T-cell (primary cell): ENCODE data around the gene ST6GALNAC6. TPM values are rescaled to one million over a fixed set of nuclear protein-coding genes. Genes with fewer than 3 reads are reported as not detected.

Source experiments
- ATAC-seq, 4 experiments: fragments of 200-7000 bp in 3 of 4; fragments of 150-1000 bp in 1 of 4; cut with Tn5 transposase; replicated peaks in 1 of 4; 1 replicate in 3 of 4; 2 replicates in 1 of 4; pipeline ENCODE4 v1.10.0; 2021; ENCODE audit warnings: moderate library complexity in 3 of 4, mild to moderate bottlenecking in 2 of 4, moderate number of reproducible peaks in 1 of 4
- CTCF ChIA-PET, 2 donors: fragments of 300-600 bp; sonication (Branson Sonifier 250); formaldehyde crosslinking; loops; one replicate each; lab custom pipeline; 2022; ENCODE audit warnings: antibody characterized with exemption in 2 of 2; lab: Charles Lee
- POLR2A ChIA-PET, 2 donors: fragments of 300-600 bp; sonication (Branson Sonifier 250); formaldehyde crosslinking; loops; one replicate each; lab custom pipeline; 2022; ENCODE audit warnings: antibody characterized with exemption in 2 of 2; lab: Charles Lee
- DNase-seq, 35 experiments: peaks; one replicate each; pipeline versions ENCODE4 v3.0.0 to v3.0.0-alpha.2; 2013 to 2023
- H3K27ac ChIP-seq: one replicate; pipeline ENCODE4 v1.5.1; 2013; ENCODE audit warnings: low read length
- H3K27me3 ChIP-seq, 2 experiments: replicated peaks in 1 of 2; 1 replicate in 1 of 2; 2 replicates in 1 of 2; pipeline versions ENCODE4 v1.6.1 to v1.7.0; 2013; ENCODE audit warnings: low read length in 1 of 2, mixed read lengths in 1 of 2; ENCODE audit not compliant: control insufficient read depth in 2 of 2, insufficient read depth in 2 of 2; ENCODE audit errors: extremely low read depth in 1 of 2
- H3K36me3 ChIP-seq, 2 donors: 1 replicate in 1 of 2; 2 replicates in 1 of 2; pipeline versions ENCODE4 v1.6.1 to v1.7.0; 2013; ENCODE audit warnings: low read length in 1 of 2; ENCODE audit not compliant: control insufficient read depth in 2 of 2, insufficient read depth in 1 of 2; ENCODE audit errors: extremely low read depth in 1 of 2
- H3K4me1 ChIP-seq, 2 experiments: 1 replicate in 1 of 2; 2 replicates in 1 of 2; pipeline versions ENCODE4 v1.6.1 to v1.7.0; 2013; ENCODE audit warnings: low read length in 2 of 2, mixed read lengths in 1 of 2; ENCODE audit not compliant: insufficient read depth in 2 of 2, control insufficient read depth in 1 of 2; ENCODE audit errors: extremely low read depth in 1 of 2
- H3K4me3 ChIP-seq, 2 donors: 1 replicate in 1 of 2; 2 replicates in 1 of 2; pipeline versions ENCODE4 v1.5.1 to v1.7.0; 2013; ENCODE audit warnings: mild to moderate bottlenecking in 2 of 2, low read length in 1 of 2, moderate library complexity in 1 of 2; ENCODE audit not compliant: control insufficient read depth in 1 of 2; ENCODE audit errors: extremely low read depth in 1 of 2
- H3K9me3 ChIP-seq: 2 replicates; pipeline ENCODE4 v1.7.0; 2013
- H3K27ac Mint-ChIP-seq, 2 donors: one replicate each; pipeline ENCODE4 v1.8.0; 2020 to 2021; ENCODE audit warnings: mild to moderate bottlenecking in 2 of 2, mixed read lengths in 2 of 2
- H3K27me3 Mint-ChIP-seq, 2 donors: one replicate each; pipeline ENCODE4 v1.8.0; 2021 to 2022; ENCODE audit warnings: mixed read lengths in 2 of 2
- H3K36me3 Mint-ChIP-seq: one replicate; pipeline ENCODE4 v1.8.0; 2021; ENCODE audit warnings: mixed read lengths
- H3K4me1 Mint-ChIP-seq, 3 donors: one replicate each; pipeline ENCODE4 v1.8.0; 2020 to 2022; ENCODE audit warnings: mixed read lengths in 3 of 3, mild to moderate bottlenecking in 1 of 3
- H3K4me3 Mint-ChIP-seq, 3 donors: one replicate each; pipeline ENCODE4 v1.8.0; 2020 to 2022; ENCODE audit warnings: mild to moderate bottlenecking in 3 of 3, mixed read lengths in 3 of 3, moderate library complexity in 3 of 3
- H3K9me3 Mint-ChIP-seq, 3 donors: one replicate each; pipeline ENCODE4 v1.8.0; 2020 to 2022; ENCODE audit warnings: mixed read lengths in 3 of 3
- WGBS: methylation state at CpG from one replicate; pipeline ENCODE4 v1.1.5; 2013; ENCODE audit warnings: missing lambda C conversion rate; ENCODE audit not compliant: insufficient coverage; 5-methylcytosine and 5-hydroxymethylcytosine counted together
- total RNA-seq, 35 experiments: library from RNA in 6 of 35; stranded (reverse) in 6 of 35; fragments of 120-200 nt in 1 of 35; gene quantifications; one replicate each; pipeline versions ENCODE4 v1.2.1 to v1.2.4 and lab custom pipeline; 2013 to 2026

The ST6GALNAC6 gene
- total RNA-seq, 5 donors from 2014 or later (not counting 1 experiment from before 2014, with no cell fraction given) = 73.0 to 123 (median 86.3) TPM

DNA sequence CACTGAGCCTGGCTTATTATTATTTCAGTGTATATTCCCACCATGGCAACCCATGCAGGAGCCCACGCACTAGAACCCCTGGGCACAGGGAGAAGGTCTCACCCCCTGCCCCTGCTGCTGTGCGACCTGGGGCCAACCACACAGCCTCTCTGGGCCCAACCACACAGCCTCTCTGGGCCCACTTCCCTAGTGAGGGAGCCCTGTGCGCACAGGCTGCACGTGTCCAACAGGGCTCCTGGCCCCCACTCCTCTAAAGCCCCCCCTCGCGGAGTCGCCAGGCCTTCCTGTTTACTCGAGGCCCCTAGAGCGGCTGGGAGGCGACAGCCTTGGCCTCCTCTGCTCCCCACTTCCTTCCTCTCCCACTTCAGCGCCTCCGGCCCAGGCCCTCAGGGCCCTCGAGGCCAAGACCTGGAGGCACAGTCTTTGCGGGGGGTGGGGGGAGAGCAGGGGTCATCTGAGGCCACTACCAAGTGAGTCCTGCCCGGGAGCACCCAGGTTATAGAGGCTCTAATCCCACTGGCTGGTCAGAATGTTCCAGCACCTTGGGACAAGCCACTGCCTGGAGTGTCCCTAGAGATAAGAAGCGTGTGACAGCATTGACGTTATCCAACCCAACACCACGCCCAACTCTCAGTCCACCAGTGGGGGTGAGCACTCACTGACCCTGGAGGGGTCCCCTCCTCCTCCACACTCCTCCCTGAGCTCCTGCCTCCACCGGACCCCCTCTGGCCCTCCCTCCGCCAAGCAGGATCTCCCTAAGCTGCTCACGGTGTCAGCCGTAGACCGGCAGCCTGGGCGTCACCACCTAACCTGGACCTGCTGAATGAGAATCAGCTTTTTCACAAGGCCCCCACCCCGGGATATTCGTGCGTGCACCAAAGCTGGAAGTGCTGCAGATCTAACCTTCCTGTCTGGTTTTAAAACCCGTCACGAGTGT is 37.1 kb downstream of the ST6GALNAC6 start:
- CTCF ChIA-PET = interaction anchor here (0.6 to 1.0 kb wide), 2 partner anchors 8 to 58 kb away, joined by 3 read pairs; no protein-coding TSS in a partner anchor
- H3K4me3 ChIP-seq = no peak overlapping the region
- Mint-ChIP-seq H3K27me3 (no peaks in the 10 kb centered on the region), H3K4me1 (peaks cover 49 to 57% (median 52%) of the 10 kb centered on the region in 3 donors), H3K9me3 (no peaks in the 10 kb centered on the region), H3K27ac (peak overlapping the region; percentile 97 to 98), H3K4me3 (peak overlapping the region in 2 of 3 donors; percentile 37 to 67), H3K36me3 (no peaks in the 10 kb centered on the region)
- POLR2A ChIA-PET = interaction anchor here in 1 of 2 donors (0.6 kb wide), 1 partner anchor 11 kb away, joined by 3 read pairs; no protein-coding TSS in a partner anchor
- peaks cover 16 to 62% of the 10 kb centered on the region in 2 experiments for H3K4me1 ChIP-seq
- peak; percentile 56 to 84 (median 78) for ATAC-seq
- DNase-seq = peak; percentile 29 to 79 (median 55)
- 44% methylated on average over 17 of the region's 29 CpGs for WGBS
- peak overlapping the region; percentile 86 for H3K27ac ChIP-seq
- no peaks in the 10 kb centered on the region for H3K9me3 ChIP-seq
- H3K36me3 ChIP-seq = no peaks in the 10 kb centered on the region
- H3K27me3 ChIP-seq = no peaks in the 10 kb centered on the region

DNA sequence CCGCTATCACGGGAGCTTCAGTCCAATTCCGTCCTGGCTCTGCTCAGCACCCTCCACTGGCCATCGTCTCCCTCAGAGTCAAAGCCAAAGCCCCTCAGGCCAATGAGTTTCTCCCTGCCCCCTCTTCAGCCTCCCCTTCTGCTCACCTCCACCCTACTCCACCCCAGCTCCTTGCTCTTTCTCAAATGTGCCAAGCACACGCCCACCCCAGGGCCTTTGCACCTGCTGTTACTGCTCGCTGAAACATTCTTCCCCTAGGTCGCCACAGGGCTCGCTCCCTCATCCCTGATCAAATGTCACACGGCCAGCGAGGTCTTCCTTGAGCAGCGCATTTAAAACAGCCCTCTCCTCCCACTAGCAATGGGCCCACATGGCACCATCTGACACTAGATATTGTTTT is 38.6 kb downstream of the ST6GALNAC6 start:
- no peak overlapping the region for H3K27ac ChIP-seq
- no peaks in the 10 kb centered on the region for H3K27me3 ChIP-seq
- H3K4me1 Mint-ChIP-seq = peaks cover 48 to 56% (median 49%) of the 10 kb centered on the region in 3 donors
- POLR2A ChIA-PET = no interaction called here
- peak overlapping the region; percentile 66 to 97 for H3K27ac Mint-ChIP-seq
- H3K4me1 ChIP-seq = peaks cover 16 to 68% of the 10 kb centered on the region in 2 experiments
- H3K36me3 ChIP-seq = no peaks in the 10 kb centered on the region
- WGBS = 91% methylated on average over 6 of the region's 11 CpGs
- H3K4me3 ChIP-seq = no peak overlapping the region
- H3K36me3 Mint-ChIP-seq = no peaks in the 10 kb centered on the region
- no peak for DNase-seq
- ATAC-seq = no peak
- H3K4me3 Mint-ChIP-seq = no peak overlapping the region
- H3K9me3 Mint-ChIP-seq = no peaks in the 10 kb centered on the region
- no peaks in the 10 kb centered on the region for H3K27me3 Mint-ChIP-seq
- CTCF ChIA-PET = no interaction called here
- H3K9me3 ChIP-seq = no peaks in the 10 kb centered on the region

DNA sequence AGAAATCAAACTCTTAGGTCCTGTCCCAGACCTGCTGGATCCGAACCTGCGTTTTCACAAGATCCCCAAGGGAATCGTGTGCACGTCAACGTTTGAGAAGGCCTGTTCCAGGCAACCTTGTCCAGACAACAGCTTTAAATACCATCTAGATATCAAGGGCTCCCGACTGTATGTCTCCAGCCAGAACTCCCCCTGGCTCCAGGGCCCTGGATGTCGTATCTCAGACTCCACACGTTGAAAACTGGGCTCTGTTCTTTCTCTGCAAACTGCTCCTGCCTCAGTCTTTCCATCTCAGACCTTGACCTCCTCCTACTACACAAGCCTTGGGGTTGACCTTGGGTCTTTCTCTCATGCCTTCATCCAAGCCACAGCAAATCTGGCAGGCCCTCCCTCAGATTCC is 39.1 kb downstream of the ST6GALNAC6 start:
- Mint-ChIP-seq H3K4me3 (peak overlapping the region in 1 of 3 donors; percentile 11), H3K36me3 (no peaks in the 10 kb centered on the region), H3K4me1 (peaks cover 46 to 56% (median 48%) of the 10 kb centered on the region in 3 donors), H3K27ac (peak overlapping the region; percentile 66 to 97), H3K27me3 (no peaks in the 10 kb centered on the region), H3K9me3 (no peaks in the 10 kb centered on the region)
- CTCF ChIA-PET = no interaction called here
- DNase-seq (no peak), ATAC-seq (no peak)
- Histone ChIP-seq H3K4me1 (peaks cover 16 to 69% of the 10 kb centered on the region in 2 experiments), H3K4me3 (no peak overlapping the region), H3K27ac (no peak overlapping the region), H3K9me3 (no peaks in the 10 kb centered on the region), H3K36me3 (no peaks in the 10 kb centered on the region), H3K27me3 (no peaks in the 10 kb centered on the region)
- POLR2A ChIA-PET = no interaction called here
- WGBS = 97% methylated on average over 8 of the region's 8 CpGs

DNA sequence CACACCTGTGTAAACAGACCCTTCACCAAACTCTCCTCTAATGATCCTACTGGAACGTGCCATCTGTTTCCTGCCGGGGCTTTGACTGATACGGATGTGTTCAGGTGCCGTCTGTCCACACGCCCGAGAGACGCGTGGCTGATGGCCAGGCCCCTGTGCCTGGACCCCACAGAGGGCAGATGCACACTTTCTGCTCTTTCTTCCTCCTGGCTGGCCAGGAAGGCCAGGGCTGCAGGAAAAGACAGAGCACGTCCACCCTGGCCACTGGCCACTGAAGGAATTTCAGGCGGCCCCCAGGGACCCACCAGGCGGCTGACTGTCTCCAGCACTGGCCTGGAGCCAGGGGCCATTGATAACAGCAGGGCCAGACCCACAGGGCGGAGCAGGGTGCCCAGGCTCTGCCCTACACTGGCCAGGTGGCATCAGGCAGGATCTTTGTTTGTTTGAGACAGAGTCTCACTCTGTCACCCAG is 41.3 kb downstream of the ST6GALNAC6 start:
- no peak for ATAC-seq
- Histone ChIP-seq H3K4me1 (peaks cover 15 to 73% of the 10 kb centered on the region in 2 experiments), H3K27me3 (no peaks in the 10 kb centered on the region), H3K4me3 (no peak overlapping the region), H3K27ac (no peak overlapping the region), H3K36me3 (no peaks in the 10 kb centered on the region), H3K9me3 (no peaks in the 10 kb centered on the region)
- Mint-ChIP-seq H3K4me3 (no peak overlapping the region), H3K36me3 (no peaks in the 10 kb centered on the region), H3K4me1 (peaks cover 44 to 58% (median 45%) of the 10 kb centered on the region in 3 donors), H3K9me3 (no peaks in the 10 kb centered on the region), H3K27me3 (no peaks in the 10 kb centered on the region), H3K27ac (no peak overlapping the region)
- ChIA-PET CTCF (no interaction called here), POLR2A (no interaction called here)
- no peak for DNase-seq
- 81% methylated on average over 12 of the region's 12 CpGs for WGBS

DNA sequence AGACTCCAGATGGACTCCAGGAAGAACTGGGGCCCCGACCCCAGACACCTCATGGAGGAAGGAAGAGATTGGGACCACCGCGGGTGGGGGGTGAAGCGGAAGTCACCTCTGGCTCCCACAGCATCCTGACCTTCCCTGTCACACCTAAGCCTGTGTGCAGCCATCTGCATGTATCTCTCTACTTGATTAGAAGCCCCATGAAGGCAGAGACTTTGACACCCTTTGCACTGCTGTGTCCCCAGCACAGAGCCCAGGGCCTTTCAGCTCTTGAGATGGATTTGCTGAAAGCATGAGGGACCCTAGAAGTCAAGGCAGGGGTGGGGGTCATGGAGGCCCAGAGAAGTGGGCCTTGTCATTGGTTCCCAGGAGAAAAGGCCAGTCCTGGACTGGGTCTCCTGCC is 42.1 kb downstream of the ST6GALNAC6 start:
- H3K27me3 ChIP-seq = no peaks in the 10 kb centered on the region
- Mint-ChIP-seq H3K27ac (peak overlapping the region in 1 of 2 donors; percentile 59), H3K36me3 (no peaks in the 10 kb centered on the region), H3K4me3 (no peak overlapping the region), H3K27me3 (no peaks in the 10 kb centered on the region), H3K9me3 (no peaks in the 10 kb centered on the region), H3K4me1 (peaks cover 40 to 57% (median 41%) of the 10 kb centered on the region in 3 donors)
- H3K27ac ChIP-seq = no peak overlapping the region
- no peak for ATAC-seq
- no peak overlapping the region for H3K4me3 ChIP-seq
- H3K4me1 ChIP-seq = peaks cover 13 to 73% of the 10 kb centered on the region in 2 experiments
- POLR2A ChIA-PET = no interaction called here
- no peaks in the 10 kb centered on the region for H3K36me3 ChIP-seq
- no peaks in the 10 kb centered on the region for H3K9me3 ChIP-seq
- CTCF ChIA-PET = no interaction called here
- no peak for DNase-seq
- WGBS = 0% methylated on average over 1 of the region's 4 CpGs

DNA sequence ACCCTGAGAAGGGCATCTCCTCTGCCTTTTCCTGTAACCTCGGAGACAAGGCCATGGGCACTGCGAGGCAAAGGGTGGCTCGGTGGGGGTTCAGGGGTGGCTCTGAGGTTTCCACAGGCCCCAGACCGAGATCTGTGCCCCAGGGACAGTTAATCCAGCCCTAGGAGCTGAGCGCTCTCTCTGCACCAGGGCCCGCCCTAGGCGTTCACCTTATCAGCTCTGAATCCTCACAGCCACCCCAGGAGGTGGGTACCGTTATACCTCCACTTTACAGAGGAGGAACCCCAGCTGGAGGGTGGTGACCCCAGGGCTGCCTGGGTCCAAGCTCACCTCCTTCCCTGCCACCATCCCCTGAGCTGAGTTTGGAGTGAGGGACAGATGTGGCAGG is 42.7 kb downstream of the ST6GALNAC6 start:
- H3K9me3 ChIP-seq = no peaks in the 10 kb centered on the region
- no peak overlapping the region for H3K4me3 ChIP-seq
- no peak for DNase-seq
- ChIA-PET CTCF (no interaction called here), POLR2A (no interaction called here)
- Mint-ChIP-seq H3K9me3 (no peaks in the 10 kb centered on the region), H3K4me1 (peaks cover 40 to 56% (median 41%) of the 10 kb centered on the region in 3 donors), H3K27me3 (no peaks in the 10 kb centered on the region), H3K4me3 (no peak overlapping the region), H3K36me3 (no peaks in the 10 kb centered on the region), H3K27ac (no peak overlapping the region)
- no peaks in the 10 kb centered on the region for H3K27me3 ChIP-seq
- H3K36me3 ChIP-seq = no peaks in the 10 kb centered on the region
- 90% methylated on average over 5 of the region's 8 CpGs for WGBS
- H3K27ac ChIP-seq = no peak overlapping the region
- no peak for ATAC-seq
- peaks cover 7 to 69% of the 10 kb centered on the region in 2 experiments for H3K4me1 ChIP-seq
